ENCODE measurements around the gene KCNQ1.

KCNQ1 gene

GRCh38 chr11:2685566-2686359 lies 241.0 kb downstream of the KCNQ1 start:
- ATAC-seq (peak; percentile 15), DNase-seq (no peak)

- ATAC-seq, result no peak
- DNase-seq, result no peak
Measured at GRCh38 chr11:2686360-2687222, 241.8 kb downstream of the KCNQ1 start.

- ATAC-seq (no peak), DNase-seq (no peak)
Measured at GRCh38 chr11:2687223-2687530, 242.4 kb downstream of the KCNQ1 start.

- DNase-seq, result no peak
- ATAC-seq, result no peak
Measured at GRCh38 chr11:2687782-2688191, 243.0 kb downstream of the KCNQ1 start.

- no peak for DNase-seq
- ATAC-seq, result no peak
Measured at GRCh38 chr11:2688381-2689231, 243.8 kb downstream of the KCNQ1 start.

- no peak for DNase-seq
Measured at GRCh38 chr11:2689651-2690575, 245.1 kb downstream of the KCNQ1 start.

GRCh38 chr11:2690596-2691354 lies 246.0 kb downstream of the KCNQ1 start:
- no peak for ATAC-seq
- DNase-seq, result no peak

More at GRCh38 chr11:2689651-2690575, 245.1 kb downstream of the KCNQ1 start:
- no peak for ATAC-seq

- DNase-seq (no peak), ATAC-seq (no peak)
Measured at GRCh38 chr11:2691355-2691761, 246.6 kb downstream of the KCNQ1 start.

- ATAC-seq (no peak), DNase-seq (no peak)
Measured at GRCh38 chr11:2691991-2692875, 247.4 kb downstream of the KCNQ1 start.

GRCh38 chr11:2693271-2694261 lies 248.8 kb downstream of the KCNQ1 start:
- ATAC-seq, result no peak
- no peak for DNase-seq

- DNase-seq (no peak), ATAC-seq (no peak)
Measured at GRCh38 chr11:2694495-2694894, 249.7 kb downstream of the KCNQ1 start.

- no peak for ATAC-seq
- DNase-seq, result no peak
Measured at GRCh38 chr11:2694995-2695939, 250.5 kb downstream of the KCNQ1 start.

- ATAC-seq, result no peak
- no peak for DNase-seq
Measured at GRCh38 chr11:2696455-2696854, 251.6 kb downstream of the KCNQ1 start.

GRCh38 chr11:2697866-2698265 lies 253.1 kb downstream of the KCNQ1 start:
- ATAC-seq, result no peak
- no peak for DNase-seq

- ATAC-seq, result no peak
- no peak for DNase-seq
Measured at GRCh38 chr11:2698386-2699184, 253.8 kb downstream of the KCNQ1 start.

- DNase-seq (peak; percentile 20), ATAC-seq (peak; percentile 3)
Measured at GRCh38 chr11:2699185-2699530, 254.3 kb downstream of the KCNQ1 start.

Measured in stimulated activated naive CD8-positive, alpha-beta T cell treated with anti-CD3 and anti-CD28 coated beads, Interleukin-15, Interleukin-2, amounts not matched to agents 100 U/mL and 50 U/mL, for 24 hours (primary cell).